Cortex of kidney (tissue), 1 donor: ENCODE measurements around the gene NHERF2.

Experiments used
- DNase-seq: peaks from one replicate; lab custom pipeline; 2025; lab: John Stamatoyannopoulos, UW

NHERF2 gene

GRCh38 chr16:2061023-2061422 is 34.3 kb downstream of the NHERF2 start:
- DNase-seq, result no peak

GRCh38 chr16:2061526-2061925 is 34.8 kb downstream of the NHERF2 start:
- DNase-seq, result no peak

GRCh38 chr16:2062801-2063200 is 36.1 kb downstream of the NHERF2 start:
- DNase-seq, result no peak

GRCh38 chr16:2063861-2064260 is 37.2 kb downstream of the NHERF2 start:
- no peak for DNase-seq

GRCh38 chr16:2064368-2064945 is 37.8 kb downstream of the NHERF2 start:
- no peak for DNase-seq

GRCh38 chr16:2066139-2066538 is 39.4 kb downstream of the NHERF2 start:
- DNase-seq, result no peak

- DNase-seq, result no peak
These were observed 44.1 kb downstream of the NHERF2 start for GRCh38 chr16:2070576-2071453.

- no peak for DNase-seq
These were observed 44.9 kb downstream of the NHERF2 start for GRCh38 chr16:2071454-2072202.

GRCh38 chr16:2072926-2073325 is 46.2 kb downstream of the NHERF2 start:
- no peak for DNase-seq

GRCh38 chr16:2074071-2074470 is 47.4 kb downstream of the NHERF2 start:
- DNase-seq, result no peak

GRCh38 chr16:2075631-2076030 is 48.9 kb downstream of the NHERF2 start:
- DNase-seq, result no peak

- DNase-seq, result no peak
These were observed 49.6 kb downstream of the NHERF2 start for GRCh38 chr16:2076072-2076865.

- DNase-seq, result no peak
These were observed 50.3 kb downstream of the NHERF2 start for GRCh38 chr16:2077016-2077415.

- DNase-seq, result no peak
These were observed 51.0 kb downstream of the NHERF2 start for GRCh38 chr16:2077696-2078095.

GRCh38 chr16:2078096-2078495 is 51.4 kb downstream of the NHERF2 start:
- no peak for DNase-seq

- no peak for DNase-seq
These were observed 52.0 kb downstream of the NHERF2 start for GRCh38 chr16:2078691-2079090.

GRCh38 chr16:2079311-2079800 is 52.7 kb downstream of the NHERF2 start:
- no peak for DNase-seq

GRCh38 chr16:2079991-2080390 is 53.3 kb downstream of the NHERF2 start:
- DNase-seq, result no peak

GRCh38 chr16:2081201-2082084 is 54.7 kb downstream of the NHERF2 start:
- DNase-seq, result no peak

GRCh38 chr16:2082171-2082982 is 55.7 kb downstream of the NHERF2 start:
- no peak for DNase-seq
